ENCODE measurements around the gene SIDT1.
A peak's percentile ranks its signal among the peaks of the same experiment; 100 is the strongest.

The SIDT1 gene

DNA sequence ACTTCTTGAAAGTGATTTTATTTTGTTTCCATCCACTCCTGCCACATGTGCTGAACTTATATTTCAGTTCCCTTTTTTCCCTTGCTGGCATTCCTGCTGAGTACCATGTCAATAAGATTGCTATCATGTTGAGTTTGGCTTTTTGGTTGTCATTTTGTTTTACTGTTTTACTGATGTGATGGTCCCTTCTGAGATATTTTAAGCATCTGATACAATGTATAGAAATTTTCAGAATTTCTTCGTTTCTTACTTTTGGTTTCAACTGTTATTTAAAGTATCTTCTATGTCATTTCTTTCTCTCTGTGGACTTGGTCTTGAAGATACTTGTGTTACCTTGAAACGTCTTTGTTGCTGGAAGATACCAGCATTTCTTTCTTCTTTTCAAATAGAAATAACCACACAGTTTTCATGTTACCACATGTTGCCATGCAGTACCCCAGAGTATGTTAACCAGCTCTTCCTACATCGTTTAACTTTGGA is 14.1 kb downstream of the SIDT1 start:
- DNase-seq, result no peak

DNA sequence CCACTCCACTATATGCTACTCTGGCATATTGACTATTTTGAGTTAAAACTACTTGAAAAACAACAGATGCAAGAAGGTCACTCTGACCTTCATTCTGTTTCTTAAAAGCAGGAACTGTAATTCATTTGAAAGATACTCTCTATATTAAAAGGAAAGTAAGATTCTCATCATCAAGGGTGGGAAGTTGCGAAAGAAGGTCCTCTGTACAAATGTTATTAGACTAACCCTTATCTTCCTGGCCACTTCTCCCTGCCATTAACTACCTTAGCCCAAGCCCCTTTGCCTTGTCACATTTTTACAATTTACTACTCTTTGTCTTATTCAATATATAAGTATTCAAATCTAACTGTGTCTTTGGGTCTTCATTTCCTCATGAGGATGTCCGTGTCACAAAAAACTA is 16.1 kb downstream of the SIDT1 start:
- DNase-seq, result no peak

DNA sequence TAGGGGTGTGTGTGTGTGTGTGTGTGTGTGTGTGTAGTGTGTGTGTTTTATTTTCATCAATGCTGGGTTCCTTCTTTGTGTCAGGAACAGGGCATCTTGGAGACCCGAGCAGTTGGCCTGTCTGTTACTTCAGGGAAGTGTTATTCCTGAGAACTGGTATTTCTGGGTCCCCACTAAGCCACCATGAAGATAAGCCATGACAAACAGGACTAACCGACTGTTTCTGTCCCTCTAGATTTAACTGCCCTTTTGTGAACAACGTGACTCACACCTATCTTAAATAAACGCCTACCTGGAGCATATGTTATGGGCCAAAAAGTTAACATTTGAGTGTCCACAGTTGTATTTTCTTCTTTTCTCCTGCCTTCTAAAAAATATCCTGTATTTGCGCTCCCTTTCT is 19.5 kb downstream of the SIDT1 start:
- DNase-seq, result no peak

GRCh38 chr3:113552851-113553250 is 20.5 kb downstream of the SIDT1 start:
- peak in 1 of 3 experiments; percentile 37 for DNase-seq

GRCh38 chr3:113555138-113555537 is 22.8 kb downstream of the SIDT1 start:
- DNase-seq, result no peak

GRCh38 chr3:113556316-113556945 is 24.1 kb downstream of the SIDT1 start:
- DNase-seq, result no peak

GRCh38 chr3:113556946-113557335 is 24.6 kb downstream of the SIDT1 start:
- DNase-seq, result no peak

- no peak for DNase-seq
Measured at GRCh38 chr3:113557374-113557773, 25.0 kb downstream of the SIDT1 start.

DNA sequence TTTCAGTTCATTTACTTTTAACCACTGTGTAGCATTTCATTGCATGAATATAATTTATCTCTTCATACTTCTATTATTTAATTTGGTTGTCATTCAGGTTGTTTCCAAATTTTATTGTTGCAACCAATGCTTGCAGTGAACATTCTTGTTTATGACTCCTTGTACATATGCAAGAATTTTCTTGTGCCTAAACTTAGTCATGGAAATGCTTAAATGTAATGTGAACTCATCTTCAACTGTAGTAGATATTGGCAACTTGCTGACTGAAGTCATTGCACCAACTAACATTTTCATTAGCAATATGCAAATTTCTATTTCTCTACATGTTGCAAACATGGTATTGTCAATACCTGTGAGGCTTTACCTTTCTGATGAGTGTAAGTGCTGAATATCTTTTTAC is 26.7 kb downstream of the SIDT1 start:
- no peak for DNase-seq

DNA sequence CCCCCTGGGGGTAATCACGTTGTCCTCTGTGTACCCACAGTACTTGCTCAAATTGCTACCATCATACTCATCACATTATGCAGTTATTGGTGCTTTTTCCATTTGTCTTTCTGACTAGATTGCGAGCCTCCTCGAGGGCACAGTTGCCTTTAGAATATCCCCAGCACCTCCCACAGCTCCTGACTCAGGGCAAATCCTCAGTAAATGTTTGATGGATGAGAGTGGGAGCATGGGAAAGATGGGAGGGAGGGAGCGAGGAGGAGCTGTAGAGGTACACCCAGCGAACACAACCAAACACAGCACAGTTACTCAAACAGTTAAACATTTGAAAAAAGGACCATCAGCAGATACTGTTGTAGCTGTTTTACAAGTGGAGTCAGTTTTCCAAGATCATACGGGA is 27.9 kb downstream of the SIDT1 start:
- no peak for DNase-seq

- DNase-seq, result peak in 2 of 3 experiments; percentile 1 to 11
Measured at GRCh38 chr3:113560831-113561623, 28.7 kb downstream of the SIDT1 start.

- no peak for DNase-seq
Measured at GRCh38 chr3:113565555-113565954, 33.2 kb downstream of the SIDT1 start.

DNA sequence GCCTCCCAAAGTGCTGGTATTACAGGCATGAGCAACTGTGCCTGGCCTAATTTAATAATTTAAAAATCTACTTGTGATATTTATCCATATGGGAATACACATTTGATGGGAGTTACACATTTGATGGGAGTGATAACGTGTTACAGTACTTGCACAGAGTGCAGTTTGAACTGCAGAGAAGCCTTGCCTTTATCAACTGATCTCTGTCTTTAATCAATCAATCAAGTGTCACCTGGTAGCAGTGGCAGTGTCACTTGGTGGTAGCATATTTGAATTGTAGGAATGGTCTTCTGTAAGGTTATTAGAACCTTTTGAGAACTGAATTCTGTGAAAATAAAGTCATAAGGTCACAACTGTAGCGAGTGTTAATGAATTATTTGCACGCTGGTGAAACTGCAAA is 37.8 kb downstream of the SIDT1 start:
- DNase-seq, result no peak

DNA sequence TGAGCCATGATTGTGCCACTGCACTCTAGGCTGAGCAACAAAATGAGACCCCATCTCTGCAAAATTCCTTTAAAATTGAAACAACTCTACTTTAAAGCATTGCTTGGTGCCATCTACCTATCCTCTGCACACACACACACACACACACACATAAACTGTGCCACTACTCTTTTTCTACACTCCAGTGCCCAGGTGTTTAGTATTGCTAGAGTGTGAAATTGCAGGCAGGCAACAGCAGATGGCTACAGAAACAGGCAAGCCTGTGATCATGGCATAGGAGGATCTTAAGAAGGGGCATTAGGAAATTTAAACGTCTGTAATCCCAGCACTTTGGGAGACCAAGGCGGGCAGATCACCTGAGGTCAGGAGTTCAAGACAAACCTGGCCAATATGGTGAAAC is 39.0 kb downstream of the SIDT1 start:
- no peak for DNase-seq

GRCh38 chr3:113573728-113574127 is 41.4 kb downstream of the SIDT1 start:
- DNase-seq, result no peak

DNA sequence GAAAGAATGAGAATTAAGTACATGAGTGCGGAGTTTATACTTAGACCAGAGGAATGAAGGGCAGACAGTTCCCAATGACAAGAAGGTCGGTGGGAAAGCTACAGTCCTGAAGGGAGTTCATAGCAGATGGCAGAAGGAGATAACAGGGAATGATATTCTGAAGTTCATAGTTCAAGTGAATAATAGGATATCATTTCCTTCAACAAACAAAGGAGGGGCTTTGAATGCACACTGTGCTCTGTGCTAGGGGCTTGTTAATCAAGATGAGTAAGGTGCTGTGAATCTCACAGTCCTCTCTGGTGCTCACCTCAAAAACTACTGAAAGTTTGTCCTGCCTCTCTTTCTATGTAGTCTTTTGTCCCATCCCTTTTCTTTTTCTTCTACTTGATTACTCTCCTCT is 41.9 kb downstream of the SIDT1 start:
- DNase-seq, result peak in 1 of 3 experiments; percentile 29

DNA sequence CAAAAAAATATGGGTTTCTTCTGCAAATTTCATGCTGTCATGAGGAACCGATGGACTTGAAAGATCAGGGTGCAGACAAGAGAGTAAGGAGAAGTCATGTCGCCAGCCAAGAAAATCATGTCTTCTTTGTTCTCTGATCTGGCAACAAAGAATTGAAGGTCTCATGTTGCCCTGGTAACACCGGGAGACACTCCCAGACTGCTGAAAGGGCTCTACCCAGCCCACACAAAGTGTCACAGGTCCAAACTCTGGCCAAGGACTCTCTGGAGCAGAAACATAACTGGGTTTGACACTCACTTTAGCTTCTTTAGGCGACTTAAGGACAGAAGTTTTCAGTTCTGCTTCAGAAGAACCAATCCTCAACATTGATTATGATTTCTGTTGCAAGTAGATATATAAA is 42.9 kb downstream of the SIDT1 start:
- DNase-seq, result peak; percentile 10 to 76 (median 32)

- no peak for DNase-seq
Measured at GRCh38 chr3:113585228-113585627, 52.9 kb downstream of the SIDT1 start.

- no peak for DNase-seq
Measured at GRCh38 chr3:113585720-113586119, 53.4 kb downstream of the SIDT1 start.

DNA sequence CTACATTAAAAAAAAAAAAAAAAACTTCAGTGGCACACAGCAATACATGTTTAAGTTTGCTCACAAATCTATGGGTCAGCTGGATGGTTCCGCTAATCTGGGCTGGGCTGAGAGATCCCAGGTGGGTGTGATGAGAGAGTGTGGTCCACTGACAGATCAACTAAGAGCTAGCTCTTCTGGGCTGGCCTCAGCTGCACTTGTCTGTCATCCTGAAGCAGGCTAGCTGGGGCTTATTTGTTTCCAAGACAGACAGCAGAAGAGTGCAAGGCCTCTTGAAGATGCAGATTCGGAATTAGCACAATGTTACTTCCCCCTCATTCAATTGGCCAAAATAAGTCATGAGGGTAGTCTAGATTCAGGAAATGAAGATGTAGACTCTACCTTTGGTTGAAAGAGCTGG is 56.5 kb downstream of the SIDT1 start:
- DNase-seq, result no peak

GRCh38 chr3:113589971-113590370 is 57.6 kb downstream of the SIDT1 start:
- DNase-seq, result no peak

DNA sequence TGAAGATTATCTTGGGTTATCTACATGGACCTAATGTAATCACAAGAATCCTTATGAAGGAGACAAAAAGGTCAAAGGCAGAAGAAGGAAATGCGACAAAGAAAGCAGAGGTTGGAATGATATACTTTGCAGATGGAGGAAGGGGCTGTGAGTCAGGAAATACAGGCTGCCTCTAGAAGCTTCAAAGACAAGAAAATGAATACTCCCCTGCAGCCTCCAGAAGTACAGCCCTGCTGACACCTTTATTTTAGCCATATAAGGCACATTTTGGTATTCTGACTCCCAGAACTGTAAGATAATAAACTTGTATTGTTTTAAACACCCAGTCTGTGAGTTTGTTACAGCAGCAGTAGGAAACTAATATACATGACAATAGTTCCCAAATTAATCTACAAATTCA is 58.6 kb downstream of the SIDT1 start:
- no peak for DNase-seq

- peak; percentile 6 to 59 (median 19) for DNase-seq
Measured at GRCh38 chr3:113594066-113594465, 61.7 kb downstream of the SIDT1 start.

- DNase-seq, result no peak
Measured at GRCh38 chr3:113597596-113598354, 65.4 kb downstream of the SIDT1 start.

Measured in NCI-H1417 (cell line).